WI38 (cell line): ENCODE data around the gene DIPK2B.

Experiments used
- H3K4me3 ChIP-seq: 2 replicates; pipeline ENCODE4 v1.5.1; 2011; ENCODE audit warnings: low read depth, mild to moderate bottlenecking, control low read depth, low read length
- CTCF ChIP-seq: IDR thresholded peaks from 2 replicates; pipeline ENCODE4 v1.5.1; 2012; ENCODE audit warnings: low read depth, mild to moderate bottlenecking, control low read depth, low read length

The DIPK2B gene

GRCh38 chrX:45191383-45191782, 9.3 kb downstream of the DIPK2B start:
- TF ChIP-seq CTCF = no peak
- H3K4me3 ChIP-seq = no peak overlapping the region

- no peak for TF ChIP-seq CTCF
- peak overlapping the region; percentile 62 for H3K4me3 ChIP-seq
Measured at GRCh38 chrX:45187731-45188130, 12.9 kb downstream of the DIPK2B start.

GRCh38 chrX:45186643-45187026, 14.0 kb downstream of the DIPK2B start:
- H3K4me3 ChIP-seq = peak overlapping the region; percentile 62
- no peak for TF ChIP-seq CTCF

GRCh38 chrX:45184211-45184610, 16.5 kb downstream of the DIPK2B start:
- TF ChIP-seq CTCF = no peak
- H3K4me3 ChIP-seq = no peak overlapping the region

- TF ChIP-seq CTCF = no peak
Measured at GRCh38 chrX:45172890-45173289, 27.8 kb downstream of the DIPK2B start.

GRCh38 chrX:45166781-45167180, 33.9 kb downstream of the DIPK2B start:
- H3K4me3 ChIP-seq = no peak overlapping the region

More at GRCh38 chrX:45172890-45173289, 27.8 kb downstream of the DIPK2B start:
- H3K4me3 ChIP-seq = no peak overlapping the region

GRCh38 chrX:45165726-45166125, 35.0 kb downstream of the DIPK2B start:
- no peak for TF ChIP-seq CTCF
- no peak overlapping the region for H3K4me3 ChIP-seq

More at GRCh38 chrX:45166781-45167180, 33.9 kb downstream of the DIPK2B start:
- no peak for TF ChIP-seq CTCF
